A673 (cell line): ENCODE data around the gene LIAS. TPM values are rescaled to one million over a fixed set of nuclear protein-coding genes. Genes with fewer than 3 reads are reported as not detected.

Source experiments
- BruUV-seq: library from RNA; stranded (reverse); fragments of 400-500 nt; replicated peaks from 2 replicates; lab custom pipeline; 2021; lab: Mats Ljungman, UMichigan
- CTCF ChIA-PET: fragments of 300-600 bp; sonication (Branson Sonifier 250); formaldehyde crosslinking; loops from one replicate; lab custom pipeline; 2022; ENCODE audit warnings: antibody characterized with exemption; lab: Charles Lee
- POLR2A ChIA-PET: fragments of 300-600 bp; sonication (Branson Sonifier 250); formaldehyde crosslinking; loops from one replicate; lab custom pipeline; 2022; ENCODE audit warnings: antibody characterized with exemption; ENCODE audit not compliant: low non-redundant PET; lab: Charles Lee
- DNase-seq: peaks from one replicate; pipeline ENCODE4 v3.0.0-alpha.2; 2015; ENCODE audit warnings: low spot score
- H3K27ac ChIP-seq: fragments of 200-600 bp; sonication (generic); 2 replicates; pipeline ENCODE4 v1.5.1; 2016; ENCODE audit warnings: mixed run types, low read depth, mild to moderate bottlenecking, mixed read lengths, antibody characterized with exemption, low read length; ENCODE audit not compliant: poor library complexity, severe bottlenecking
- H3K27me3 ChIP-seq: fragments of 200-600 bp; sonication (generic); replicated peaks from 2 replicates; pipeline ENCODE4 v1.6.1; 2017; ENCODE audit warnings: mixed run types, low read depth, mild to moderate bottlenecking, mixed read lengths, antibody characterized with exemption, low read length; ENCODE audit not compliant: insufficient read depth, poor library complexity
- H3K36me3 ChIP-seq: fragments of 200-600 bp; sonication (generic); 2 replicates; pipeline ENCODE4 v1.6.1; 2016; ENCODE audit warnings: mixed run types, mild to moderate bottlenecking, mixed read lengths, antibody characterized with exemption, low read length; ENCODE audit not compliant: insufficient read depth, poor library complexity, severe bottlenecking
- H3K4me1 ChIP-seq: fragments of 200-600 bp; sonication (generic); 2 replicates; pipeline ENCODE4 v1.6.1; 2017; ENCODE audit warnings: mixed run types, mild to moderate bottlenecking, mixed read lengths, antibody characterized with exemption, low read length; ENCODE audit not compliant: insufficient read depth, poor library complexity, severe bottlenecking
- H3K4me3 ChIP-seq: fragments of 200-600 bp; sonication (generic); 2 replicates; pipeline ENCODE4 v1.5.1; 2016; ENCODE audit warnings: low read depth, mixed run types, mild to moderate bottlenecking, mixed read lengths, low read length; ENCODE audit not compliant: poor library complexity, severe bottlenecking
- H3K9me3 ChIP-seq: fragments of 200-600 bp; sonication (generic); 2 replicates; pipeline ENCODE4 v1.6.1; 2016; ENCODE audit warnings: mixed run types, low read depth, mild to moderate bottlenecking, mixed read lengths, antibody characterized with exemption, low read length; ENCODE audit not compliant: poor library complexity, severe bottlenecking
- EZH2 ChIP-seq: fragments of 200-600 bp; sonication (generic); IDR thresholded peaks from 2 replicates; pipeline ENCODE4 v1.6.1; 2017; ENCODE audit warnings: borderline replicate concordance, low read depth, mild to moderate bottlenecking, mixed read lengths, antibody characterized with exemption, low read length; ENCODE audit not compliant: poor library complexity, severe bottlenecking
- intact Hi-C: fragments of 100-400 bp; cut with micrococcal nuclease; formaldehyde crosslinking; loops from one replicate; pipeline ENCODE4 v1.10.0; 2022; ENCODE audit not compliant: unreplicated experiment
- total RNA-seq: library from RNA; stranded (reverse); gene quantifications from 2 replicates; pipeline ENCODE4 v1.2.3, GENCODE V29; 2021
- TF ChIP-seq, protein P1 (sequence below): fragments of 300-800, 200-600 bp; sonication (generic); conservative IDR thresholded peaks from 2 replicates; pipeline ENCODE4 v1.5.1; 2017; ENCODE audit warnings: low read depth, mild to moderate bottlenecking, antibody characterized with exemption, low read length, moderate library complexity, mixed read lengths

The LIAS gene
- total RNA-seq, 1 experiment from 2014 or later = 19.1 TPM

DNA sequence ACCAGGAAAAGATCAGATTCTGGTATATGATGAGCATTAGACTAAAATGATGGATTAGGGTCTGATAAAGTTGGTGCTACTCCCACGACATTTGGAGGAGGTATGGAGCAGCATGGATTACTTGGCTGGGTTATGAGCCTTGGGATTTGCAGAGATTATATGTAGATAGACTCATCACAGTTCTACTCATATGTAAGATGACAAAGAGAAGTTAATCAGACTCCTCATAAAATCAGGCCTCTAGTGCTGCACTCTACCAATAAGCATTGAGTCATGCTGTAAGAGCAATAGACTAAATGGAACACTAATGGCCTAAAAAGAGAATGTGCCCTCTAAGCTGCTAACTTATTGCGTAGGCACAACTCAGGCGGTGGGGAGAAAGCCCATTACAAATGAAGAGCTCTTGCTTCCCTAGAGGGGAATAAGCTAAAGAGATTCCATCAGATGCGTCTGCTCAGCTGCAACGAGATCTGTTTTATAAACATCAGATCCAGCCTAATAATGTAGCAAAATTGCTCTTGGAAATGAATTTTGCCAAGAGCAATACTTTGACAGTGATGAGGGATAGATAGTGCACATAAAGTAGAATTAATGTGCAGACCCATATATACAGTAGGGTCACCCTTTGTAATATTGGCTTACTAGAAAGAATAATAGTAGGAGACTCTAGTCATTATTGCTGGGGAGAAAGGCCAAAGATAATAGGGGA, 17.5 kb downstream of the LIAS start:
- Histone ChIP-seq H3K27me3 (no peaks in the 10 kb centered on the region), H3K4me3 (no peak overlapping the region), H3K27ac (no peak overlapping the region), H3K4me1 (no peaks in the 10 kb centered on the region), H3K9me3 (no peaks in the 10 kb centered on the region), H3K36me3 (peaks cover 5% of the 10 kb centered on the region)
- POLR2A ChIA-PET = no interaction called here
- DNase-seq = no peak
- CTCF ChIA-PET = interaction anchor here (0.6 kb wide), 1 partner anchor 295 kb away, joined by 7 read pairs; no protein-coding TSS in a partner anchor
- TF ChIP-seq EZH2 = no peak
- TF ChIP-seq, protein P1, sequence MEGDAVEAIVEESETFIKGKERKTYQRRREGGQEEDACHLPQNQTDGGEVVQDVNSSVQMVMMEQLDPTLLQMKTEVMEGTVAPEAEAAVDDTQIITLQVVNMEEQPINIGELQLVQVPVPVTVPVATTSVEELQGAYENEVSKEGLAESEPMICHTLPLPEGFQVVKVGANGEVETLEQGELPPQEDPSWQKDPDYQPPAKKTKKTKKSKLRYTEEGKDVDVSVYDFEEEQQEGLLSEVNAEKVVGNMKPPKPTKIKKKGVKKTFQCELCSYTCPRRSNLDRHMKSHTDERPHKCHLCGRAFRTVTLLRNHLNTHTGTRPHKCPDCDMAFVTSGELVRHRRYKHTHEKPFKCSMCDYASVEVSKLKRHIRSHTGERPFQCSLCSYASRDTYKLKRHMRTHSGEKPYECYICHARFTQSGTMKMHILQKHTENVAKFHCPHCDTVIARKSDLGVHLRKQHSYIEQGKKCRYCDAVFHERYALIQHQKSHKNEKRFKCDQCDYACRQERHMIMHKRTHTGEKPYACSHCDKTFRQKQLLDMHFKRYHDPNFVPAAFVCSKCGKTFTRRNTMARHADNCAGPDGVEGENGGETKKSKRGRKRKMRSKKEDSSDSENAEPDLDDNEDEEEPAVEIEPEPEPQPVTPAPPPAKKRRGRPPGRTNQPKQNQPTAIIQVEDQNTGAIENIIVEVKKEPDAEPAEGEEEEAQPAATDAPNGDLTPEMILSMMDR = no peak
- intact Hi-C loops = no loop called here
- BruUV-seq = no TSS peak

DNA sequence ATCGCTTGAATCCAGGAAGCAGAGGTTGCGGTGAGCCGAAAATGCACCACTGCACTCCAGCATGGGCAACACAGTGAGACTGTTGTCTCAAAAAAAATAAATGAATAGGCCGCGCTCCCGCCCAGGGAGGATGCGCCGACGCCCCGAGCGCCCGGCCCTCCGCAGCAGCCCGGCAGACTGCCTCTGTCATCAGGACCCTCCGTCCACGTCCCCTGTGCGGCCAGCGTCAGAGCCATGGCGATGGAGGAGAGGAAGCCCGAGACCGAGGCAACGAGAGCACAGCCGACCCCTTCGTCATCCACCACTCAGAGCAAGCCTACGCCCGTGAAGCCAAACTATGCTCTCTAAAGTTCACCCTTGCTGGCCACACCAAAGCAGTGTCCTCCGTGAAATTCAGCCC, 21.4 kb downstream of the LIAS start:
- ChIA-PET CTCF (no interaction called here), POLR2A (no interaction called here)
- H3K9me3 ChIP-seq = no peaks in the 10 kb centered on the region
- H3K36me3 ChIP-seq = no peaks in the 10 kb centered on the region
- no peak overlapping the region for H3K4me3 ChIP-seq
- no peaks in the 10 kb centered on the region for H3K27me3 ChIP-seq
- intact Hi-C loops = no loop called here
- DNase-seq = no peak
- TF ChIP-seq, protein P1 = no peak
- TF ChIP-seq EZH2 = no peak
- no peak overlapping the region for H3K27ac ChIP-seq
- BruUV-seq = no TSS peak
- no peaks in the 10 kb centered on the region for H3K4me1 ChIP-seq

DNA sequence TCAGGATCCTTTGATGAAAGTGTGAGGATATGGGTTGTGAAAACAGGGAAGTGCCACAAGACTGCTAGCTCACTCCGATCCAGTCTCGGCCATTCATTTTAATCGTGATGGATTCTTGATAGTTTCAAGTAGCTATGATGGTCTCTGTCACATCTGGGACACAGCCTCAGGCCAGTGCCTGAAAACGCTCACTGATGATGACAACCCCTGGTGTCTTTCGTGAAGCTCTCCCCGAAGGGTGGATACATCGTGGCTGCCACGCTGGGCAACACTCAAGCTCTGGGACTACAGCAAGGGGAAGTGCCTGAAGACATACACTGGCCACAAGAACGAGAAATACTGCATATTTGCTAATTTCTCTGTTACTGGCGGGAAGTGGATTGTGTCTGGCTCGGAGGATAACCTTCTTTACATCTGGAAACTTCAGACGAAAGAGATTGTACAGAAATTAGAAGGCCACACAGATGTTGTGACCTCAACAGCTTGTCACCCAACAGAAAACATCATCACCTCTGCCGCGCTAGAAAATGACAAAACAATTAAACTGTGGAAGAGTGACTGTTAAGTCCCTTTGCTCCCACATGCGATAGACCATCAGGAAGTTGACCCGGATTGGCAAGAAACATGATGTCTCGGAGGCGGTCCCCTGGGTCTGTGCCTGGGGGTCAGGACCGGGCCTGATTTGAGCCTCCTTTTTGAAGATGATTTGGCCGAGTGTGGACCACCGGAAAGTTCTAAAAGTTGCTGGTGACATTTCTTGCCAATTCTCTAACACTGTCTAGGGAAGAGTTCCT, 22.2 kb downstream of the LIAS start:
- Histone ChIP-seq H3K9me3 (no peaks in the 10 kb centered on the region), H3K4me3 (no peak overlapping the region), H3K4me1 (no peaks in the 10 kb centered on the region), H3K27me3 (no peaks in the 10 kb centered on the region), H3K36me3 (no peaks in the 10 kb centered on the region), H3K27ac (no peak overlapping the region)
- ChIA-PET POLR2A (no interaction called here), CTCF (no interaction called here)
- no TSS peak for BruUV-seq
- intact Hi-C loops = no loop called here
- no peak for DNase-seq
- TF ChIP-seq, protein P1 = no peak
- TF ChIP-seq EZH2 = no peak
